Measurements from ENCODE around the gene MAP3K7CL.
A peak's percentile ranks its signal among the peaks of the same experiment; 100 is the strongest.
"Not testable (repeated sequence)": the region's sequence is repeated elsewhere in the genome, so short reads cannot be mapped to it uniquely, and the experiment has no call there.

MAP3K7CL gene

GRCh38 chr21:29152916-29153315, 22.5 kb downstream of the MAP3K7CL start:
- peak; percentile 34 for DNase-seq (ENCODE audit: low read depth)
- no peak overlapping the region for H3K4me3 ChIP-seq (ENCODE audit: low read depth, low read length)
- TF ChIP-seq CTCF (IDR thresholded peaks at IDR 0.05; ENCODE audit: low read depth, low read length, missing control alignments), result no peak
- in situ Hi-C loops (cut with HindIII; ENCODE audit: low sequenced_read_pairs), result no loop called here

- no peak for DNase-seq (ENCODE audit: low read depth)
- in situ Hi-C loops (cut with HindIII; ENCODE audit: low sequenced_read_pairs), result no loop called here
- no peak for TF ChIP-seq CTCF (IDR thresholded peaks at IDR 0.05; ENCODE audit: low read depth, low read length, missing control alignments)
- no peak overlapping the region for H3K4me3 ChIP-seq (ENCODE audit: low read depth, low read length)
Measured at GRCh38 chr21:29154270-29154669, 23.8 kb downstream of the MAP3K7CL start.

- peak; percentile 59 for DNase-seq (ENCODE audit: low read depth)
- in situ Hi-C loops (cut with HindIII; ENCODE audit: low sequenced_read_pairs), result no loop called here
- peak overlapping the region; percentile 14 for H3K4me3 ChIP-seq (ENCODE audit: low read depth, low read length)
- no peak for TF ChIP-seq CTCF (IDR thresholded peaks at IDR 0.05; ENCODE audit: low read depth, low read length, missing control alignments)
Measured at GRCh38 chr21:29155118-29155932, 24.9 kb downstream of the MAP3K7CL start.

- no peak for TF ChIP-seq CTCF (IDR thresholded peaks at IDR 0.05; ENCODE audit: low read depth, low read length, missing control alignments)
- DNase-seq (ENCODE audit: low read depth), result no peak
- H3K4me3 ChIP-seq (ENCODE audit: low read depth, low read length), result no peak overlapping the region
- in situ Hi-C loops (cut with HindIII; ENCODE audit: low sequenced_read_pairs), result no loop called here
Measured at GRCh38 chr21:29155933-29156260, 25.5 kb downstream of the MAP3K7CL start.

GRCh38 chr21:29157080-29157479, 26.6 kb downstream of the MAP3K7CL start:
- no peak for TF ChIP-seq CTCF (IDR thresholded peaks at IDR 0.05; ENCODE audit: low read depth, low read length, missing control alignments)
- H3K4me3 ChIP-seq (ENCODE audit: low read depth, low read length), result no peak overlapping the region
- in situ Hi-C loops (cut with HindIII; ENCODE audit: low sequenced_read_pairs), result no loop called here
- DNase-seq (ENCODE audit: low read depth), result no peak

- no peak for DNase-seq (ENCODE audit: low read depth)
- in situ Hi-C loops (cut with HindIII; ENCODE audit: low sequenced_read_pairs), result no loop called here
- TF ChIP-seq CTCF (IDR thresholded peaks at IDR 0.05; ENCODE audit: low read depth, low read length, missing control alignments), result no peak
- no peak overlapping the region for H3K4me3 ChIP-seq (ENCODE audit: low read depth, low read length)
Measured at GRCh38 chr21:29159842-29160241, 29.4 kb downstream of the MAP3K7CL start.

- DNase-seq (ENCODE audit: low read depth); in situ Hi-C loops (cut with HindIII; ENCODE audit: low sequenced_read_pairs); H3K4me3 ChIP-seq (ENCODE audit: low read depth, low read length): not testable (repeated sequence)
Measured at GRCh38 chr21:29162825-29163224, 32.4 kb downstream of the MAP3K7CL start.
